T-helper 1 cell treated with Interleukin-12 subunit alpha and Interleukin-12 subunit beta and Interleukin-4 antibody, amounts not matched to agents 30 ng/mL and 1 ng/mL, for 36 hours (primary cell): ENCODE results near the gene GMDS. TPM values are rescaled to one million over a fixed set of nuclear protein-coding genes. Genes with fewer than 3 reads are reported as not detected.

ENCODE experiments used
- intact Hi-C: fragments of 100-400 bp; cut with micrococcal nuclease; formaldehyde crosslinking; loops from one replicate; pipeline ENCODE4 v1.15.1; 2024
- total RNA-seq: library from RNA; stranded (reverse); gene quantifications from 2 replicates; pipeline ENCODE4 v1.2.3, GENCODE V29; 2022

The GMDS gene
- total RNA-seq, 1 donor from 2014 or later = 28.6 TPM

- intact Hi-C loops = loop anchor here (5.0 to 10.0 kb wide), 2 partner anchors 312 to 404 kb away; no protein-coding TSS in a partner anchor
Measured at GRCh38 chr6:1790684-1791083, 454.7 kb downstream of the GMDS start.

GRCh38 chr6:1789092-1789491 lies 456.3 kb downstream of the GMDS start:
- intact Hi-C loops = no loop called here

DNA sequence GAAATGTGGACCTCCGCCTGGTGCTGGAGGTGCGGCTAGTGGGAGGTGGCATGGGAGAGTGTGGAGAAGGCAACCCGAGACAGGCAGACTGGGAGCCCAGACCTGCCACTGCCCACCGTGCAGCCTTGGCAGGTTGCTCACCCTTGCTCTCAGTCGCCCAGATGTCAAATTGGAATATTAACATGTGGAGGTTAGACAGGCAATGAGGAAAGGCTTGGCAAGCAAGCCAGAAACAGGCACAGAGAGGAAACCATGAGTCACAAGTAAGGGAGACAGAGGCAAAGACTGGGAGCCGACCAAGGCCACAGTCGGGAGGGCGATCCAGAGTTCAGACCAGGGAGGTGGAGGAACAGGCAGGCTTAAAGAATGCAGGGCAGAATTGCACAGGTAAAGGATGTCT lies 457.5 kb downstream of the GMDS start:
- intact Hi-C loops = no loop called here

DNA sequence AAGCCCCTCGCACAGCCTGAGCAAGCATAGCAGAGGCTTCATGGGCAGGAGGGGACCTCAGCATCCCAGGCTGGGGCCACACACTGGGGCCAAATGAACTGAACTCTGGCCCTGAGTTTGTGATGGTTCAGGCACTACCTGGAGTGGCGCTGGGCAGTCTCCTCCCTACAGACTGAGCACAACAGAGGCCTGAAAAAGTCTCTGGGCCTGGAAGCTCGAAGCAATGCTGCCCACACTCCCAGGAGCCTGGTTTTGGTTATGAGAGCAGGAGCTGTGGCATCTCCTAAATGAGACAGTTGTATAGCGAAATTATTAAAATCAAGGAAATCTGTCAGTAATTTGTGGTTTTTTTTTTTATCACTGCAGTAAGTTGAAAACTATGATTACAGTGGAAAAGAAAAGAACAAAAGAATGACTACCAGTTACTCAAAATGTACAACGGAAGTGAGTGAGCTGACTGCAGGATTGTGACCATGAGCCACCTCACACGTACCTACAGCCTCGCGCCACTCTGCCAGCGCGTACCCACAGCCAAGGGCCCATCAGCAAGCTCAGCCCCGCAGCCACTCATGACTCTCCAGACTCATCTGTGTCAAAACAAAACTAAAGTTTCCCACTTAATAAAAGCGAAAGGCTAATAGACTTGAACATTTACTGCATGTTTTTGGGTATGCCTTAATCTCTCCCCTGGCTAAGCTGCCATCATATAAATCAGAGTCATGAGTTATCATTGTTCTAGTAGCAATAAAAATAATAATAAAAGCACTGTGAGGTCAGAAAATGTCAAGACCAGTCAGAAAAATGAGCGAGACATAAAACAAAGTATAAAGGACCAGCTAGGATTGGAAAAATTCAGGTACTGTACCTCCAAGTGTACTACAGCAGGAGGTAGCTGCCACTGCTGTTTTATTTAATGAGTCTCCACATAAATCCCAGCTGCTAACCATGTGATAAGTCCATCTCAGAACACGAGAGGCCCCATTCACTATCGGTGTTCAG lies 458.7 kb downstream of the GMDS start:
- intact Hi-C loops = no loop called here

- intact Hi-C loops = no loop called here
Measured at GRCh38 chr6:1784422-1784884, 461.0 kb downstream of the GMDS start.

DNA sequence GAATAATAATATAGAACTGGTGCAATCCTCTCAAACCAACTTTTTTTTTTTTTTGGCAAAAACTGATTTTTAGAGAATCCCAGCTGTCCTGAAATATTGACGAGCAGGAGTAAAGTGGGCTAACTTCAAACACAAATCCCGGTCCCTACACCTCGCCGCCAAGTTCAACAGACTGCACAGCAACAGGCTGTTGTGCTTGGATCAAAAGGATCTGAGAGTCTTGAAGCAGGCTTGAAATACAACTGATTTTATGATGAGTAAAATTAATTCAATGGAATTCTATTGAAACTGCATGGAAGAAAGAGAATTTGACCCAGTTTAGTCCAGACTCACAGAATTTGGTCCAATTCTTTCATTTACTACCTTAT lies 463.6 kb downstream of the GMDS start:
- intact Hi-C loops = no loop called here

DNA sequence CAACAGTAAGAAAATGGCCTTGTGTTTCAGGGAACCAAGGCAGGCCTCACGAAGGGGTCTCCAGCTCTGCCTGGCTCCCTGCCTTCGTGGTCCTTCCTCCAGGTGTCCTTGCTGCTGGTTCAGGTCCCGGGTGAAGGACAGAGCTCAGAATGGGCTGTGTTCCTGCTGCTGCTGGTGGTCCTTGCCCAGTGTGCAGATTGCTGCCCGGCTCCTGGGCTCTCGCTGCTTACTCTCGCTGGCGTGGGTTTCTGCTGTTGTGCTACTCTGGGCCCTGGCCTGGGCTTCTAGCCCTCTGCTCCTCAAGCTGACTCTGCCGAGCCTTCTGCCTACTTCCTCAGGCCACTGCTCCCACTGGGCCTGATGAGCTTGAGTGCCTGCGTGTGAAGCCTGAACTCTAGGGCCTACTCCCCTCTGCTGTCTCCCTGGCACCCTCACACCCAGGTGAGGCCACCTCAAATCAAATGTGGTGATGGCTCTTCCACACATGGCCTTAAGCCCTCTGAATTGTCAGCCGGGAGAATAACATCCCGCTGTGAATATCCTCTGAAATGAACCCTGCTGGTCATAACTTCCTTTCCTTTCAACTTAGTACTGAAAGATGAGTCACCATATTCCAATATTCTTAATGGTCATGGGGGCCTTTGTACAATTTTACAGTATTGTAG lies 464.1 kb downstream of the GMDS start:
- intact Hi-C loops = no loop called here

DNA sequence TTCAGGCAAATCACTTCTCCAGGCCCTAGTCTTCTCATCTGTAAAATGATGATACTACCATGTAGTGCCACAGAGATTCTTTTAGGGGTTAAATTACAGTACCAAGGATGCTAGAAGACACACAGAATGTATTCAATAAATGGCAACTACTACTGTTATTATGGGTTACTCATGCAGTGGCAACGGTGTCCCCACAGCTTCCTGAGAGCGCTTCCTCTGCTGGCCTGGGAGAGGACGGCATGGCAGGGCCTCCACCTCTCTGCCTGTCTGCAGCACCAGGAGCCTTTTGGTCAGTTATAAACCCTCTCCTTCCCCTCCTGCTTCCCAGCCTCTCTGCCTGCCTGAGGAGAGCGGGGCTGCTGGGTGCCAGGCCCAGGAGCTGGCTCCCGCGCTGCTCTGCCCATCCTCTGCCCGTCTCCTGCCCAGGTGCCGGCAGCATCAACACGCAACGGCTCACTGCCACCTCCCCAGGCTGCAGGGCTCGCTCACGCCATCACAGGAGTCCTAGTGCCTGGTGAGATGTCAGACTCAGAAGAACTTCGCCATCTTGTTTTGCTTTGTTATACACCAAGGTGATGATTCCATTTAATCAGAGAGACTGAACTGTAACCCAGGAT lies 465.0 kb downstream of the GMDS start:
- intact Hi-C loops = no loop called here

DNA sequence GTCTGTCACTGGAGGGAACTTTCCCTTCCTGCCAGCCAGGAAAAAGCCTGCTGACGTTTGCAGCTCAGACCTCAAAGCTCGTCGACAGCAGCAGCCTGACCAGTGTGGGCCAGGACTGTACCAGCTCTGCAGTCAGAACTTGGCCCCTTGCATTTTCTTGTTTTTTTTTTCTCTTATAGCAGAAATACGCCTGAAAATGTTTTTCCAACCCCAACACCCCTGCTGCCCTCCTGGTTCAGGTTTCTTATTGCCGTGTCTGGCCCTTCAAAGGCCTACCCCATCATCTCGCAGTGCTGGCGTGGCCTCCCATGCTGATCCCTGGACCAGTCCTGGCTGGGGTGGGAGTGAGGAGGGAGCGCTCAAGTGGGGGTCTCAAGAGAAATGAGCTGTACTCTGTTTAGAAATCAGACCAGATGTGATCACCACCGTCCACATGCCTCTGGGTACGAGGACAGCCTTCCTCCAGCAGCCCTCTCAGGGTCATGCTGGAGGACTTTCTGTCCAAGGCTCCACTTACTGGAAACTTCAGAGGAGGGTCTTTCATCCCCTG lies 466.6 kb downstream of the GMDS start:
- intact Hi-C loops = no loop called here

- intact Hi-C loops = no loop called here
Measured at GRCh38 chr6:1777921-1778685, 467.3 kb downstream of the GMDS start.

- intact Hi-C loops = no loop called here
Measured at GRCh38 chr6:1775441-1775840, 470.0 kb downstream of the GMDS start.

GRCh38 chr6:1774226-1774915 lies 471.0 kb downstream of the GMDS start:
- intact Hi-C loops = loop anchor here (5.0 kb wide), 1 partner anchor 328 kb away; no protein-coding TSS in a partner anchor

DNA sequence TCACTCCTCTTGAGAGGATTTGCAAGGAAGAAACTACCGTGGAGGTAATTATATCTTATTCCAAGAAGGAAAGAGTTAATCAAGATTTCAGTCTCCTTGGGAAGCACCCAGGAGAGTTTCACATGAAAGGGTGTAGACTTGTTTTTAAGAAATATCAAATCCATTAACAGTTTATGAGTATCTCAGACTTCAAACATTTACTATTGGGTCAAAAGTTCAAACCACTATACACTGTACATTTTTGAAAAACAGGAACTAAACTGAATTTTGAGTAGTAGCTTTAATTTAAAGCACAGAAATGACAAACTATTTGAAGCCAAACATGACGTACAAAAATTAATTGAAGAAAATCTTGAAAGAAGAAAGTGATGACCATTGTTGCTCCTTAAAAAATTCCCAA lies 471.7 kb downstream of the GMDS start:
- intact Hi-C loops = loop anchor here (5.0 kb wide), 1 partner anchor 329 kb away; no protein-coding TSS in a partner anchor

- intact Hi-C loops = loop anchor here (5.0 kb wide), 1 partner anchor 331 kb away; no protein-coding TSS in a partner anchor
Measured at GRCh38 chr6:1770968-1771723, 474.3 kb downstream of the GMDS start.

DNA sequence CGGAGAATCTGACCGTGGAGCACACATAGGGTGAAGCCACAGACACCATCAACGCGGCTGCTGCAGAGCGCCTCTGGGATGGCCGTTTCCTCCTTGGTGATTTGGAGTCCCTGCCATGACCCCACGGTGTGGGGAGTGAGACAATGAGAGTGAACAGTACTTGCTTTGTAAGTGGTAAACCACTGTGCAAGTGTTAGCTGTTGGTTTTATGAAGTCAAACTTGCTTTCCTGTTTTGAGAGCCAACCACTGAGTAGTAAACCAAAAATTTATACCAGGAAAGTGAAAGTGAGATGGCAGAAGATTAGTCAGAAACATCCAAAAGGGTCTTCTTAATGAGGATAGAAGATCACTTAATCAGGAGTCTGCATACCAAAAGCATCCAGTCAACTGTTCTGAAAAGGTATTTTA lies 475.0 kb downstream of the GMDS start:
- intact Hi-C loops = loop anchor here (5.0 kb wide), 1 partner anchor 332 kb away; no protein-coding TSS in a partner anchor

- intact Hi-C loops = no loop called here
Measured at GRCh38 chr6:1767481-1768246, 477.7 kb downstream of the GMDS start.

GRCh38 chr6:1766654-1767053 lies 478.8 kb downstream of the GMDS start:
- intact Hi-C loops = no loop called here

DNA sequence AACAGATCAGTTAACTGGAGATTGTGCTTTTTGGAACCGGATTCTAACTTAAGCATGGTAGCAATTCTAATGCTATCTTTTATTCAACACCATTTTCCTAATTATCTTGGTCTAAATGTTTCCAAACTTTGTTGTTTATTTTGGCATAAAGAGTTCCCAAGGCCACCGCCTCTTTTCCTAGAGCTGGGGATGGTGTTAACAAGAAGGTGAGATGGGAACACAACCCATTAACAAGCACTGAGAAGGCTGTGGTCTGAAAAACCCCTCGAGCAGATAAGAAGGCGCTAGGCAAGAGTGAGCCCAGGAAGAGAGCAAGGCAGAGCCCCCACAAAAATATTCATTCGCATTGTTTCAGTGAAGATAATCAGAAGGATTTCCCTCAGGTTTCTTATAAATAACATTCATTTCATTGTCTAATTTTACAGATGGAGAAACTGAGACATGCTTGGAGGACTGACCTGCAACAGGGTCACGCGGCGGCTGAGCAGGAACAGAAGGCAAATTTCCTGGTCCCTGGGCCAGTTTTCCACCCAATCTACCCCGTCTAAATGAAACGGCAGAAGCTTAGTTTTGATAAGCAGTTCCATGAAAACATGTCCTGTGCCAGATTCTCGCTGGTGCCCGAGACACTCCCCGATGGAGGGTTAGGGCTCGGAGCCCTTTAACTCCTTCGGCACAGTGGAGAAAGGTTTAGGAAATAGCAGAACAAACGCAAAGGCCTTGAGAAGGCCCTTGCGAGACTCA lies 480.1 kb downstream of the GMDS start:
- intact Hi-C loops = no loop called here
